Lower lobe of right lung (tissue), 2 donors: ENCODE measurements around the gene KCNE4. TPM values are rescaled to one million over a fixed set of nuclear protein-coding genes. Genes with fewer than 3 reads are reported as not detected.

Experiments used
- ATAC-seq, 2 donors: fragments of 200-7000 bp; cut with Tn5 transposase; one replicate each; pipeline ENCODE4 v1.9.1; 2020 to 2022; ENCODE audit warnings: mild to moderate bottlenecking in 2 of 2, moderate library complexity in 2 of 2
- DNase-seq: peaks from one replicate; pipeline ENCODE4 v3.0.0-alpha.2; 2020
- H3K27ac ChIP-seq: fragments of 200-600 bp; one replicate; pipeline ENCODE4 v1.8.0; 2022
- H3K27me3 ChIP-seq: fragments of 200-600 bp; one replicate; pipeline ENCODE4 v1.8.0; 2022; ENCODE audit warnings: low read depth
- H3K36me3 ChIP-seq: fragments of 200-600 bp; one replicate; pipeline ENCODE4 v1.8.0; 2022; ENCODE audit warnings: mild to moderate bottlenecking
- H3K4me1 ChIP-seq: fragments of 200-600 bp; one replicate; pipeline ENCODE4 v1.8.0; 2022
- H3K4me3 ChIP-seq: fragments of 200-600 bp; one replicate; pipeline ENCODE4 v1.8.0; 2022; ENCODE audit warnings: mild to moderate bottlenecking
- H3K9me3 ChIP-seq: fragments of 200-600 bp; one replicate; pipeline ENCODE4 v1.8.0; 2022
- intact Hi-C: fragments of 100-400 bp; cut with DNase I; formaldehyde crosslinking; loops from one replicate; pipeline ENCODE4 v1.11.0; 2022
- total RNA-seq: library from RNA; stranded (reverse); fragmentation: NEBNext Ultra II Directional; extraction: Animal tissue kit (Norgen Biotek cat#: 25700); gene quantifications from one replicate; pipeline ENCODE4 v1.2.1, GENCODE V29; 2021
- TF ChIP-seq, protein P1 (sequence below): fragments of 200-600 bp; IDR thresholded peaks from one replicate; pipeline ENCODE4 v1.8.0; 2022; ENCODE audit warnings: antibody characterized with exemption, mild to moderate bottlenecking
- donor health status: DM: no; HTN: yes; CAD: no; lungs with severe emphysema.

The KCNE4 gene
- total RNA-seq, 1 donor from 2014 or later: 1.2 TPM

GRCh38 chr2:223095207-223095606, 43.2 kb downstream of the KCNE4 start:
- Histone ChIP-seq H3K4me3 (no peak overlapping the region), H3K36me3 (no peaks in the 10 kb centered on the region), H3K27me3 (no peaks in the 10 kb centered on the region), H3K27ac (no peak overlapping the region), H3K4me1 (peaks cover 6% of the 10 kb centered on the region), H3K9me3 (no peaks in the 10 kb centered on the region)
- intact Hi-C loops: no loop called here
- TF ChIP-seq, protein P1, sequence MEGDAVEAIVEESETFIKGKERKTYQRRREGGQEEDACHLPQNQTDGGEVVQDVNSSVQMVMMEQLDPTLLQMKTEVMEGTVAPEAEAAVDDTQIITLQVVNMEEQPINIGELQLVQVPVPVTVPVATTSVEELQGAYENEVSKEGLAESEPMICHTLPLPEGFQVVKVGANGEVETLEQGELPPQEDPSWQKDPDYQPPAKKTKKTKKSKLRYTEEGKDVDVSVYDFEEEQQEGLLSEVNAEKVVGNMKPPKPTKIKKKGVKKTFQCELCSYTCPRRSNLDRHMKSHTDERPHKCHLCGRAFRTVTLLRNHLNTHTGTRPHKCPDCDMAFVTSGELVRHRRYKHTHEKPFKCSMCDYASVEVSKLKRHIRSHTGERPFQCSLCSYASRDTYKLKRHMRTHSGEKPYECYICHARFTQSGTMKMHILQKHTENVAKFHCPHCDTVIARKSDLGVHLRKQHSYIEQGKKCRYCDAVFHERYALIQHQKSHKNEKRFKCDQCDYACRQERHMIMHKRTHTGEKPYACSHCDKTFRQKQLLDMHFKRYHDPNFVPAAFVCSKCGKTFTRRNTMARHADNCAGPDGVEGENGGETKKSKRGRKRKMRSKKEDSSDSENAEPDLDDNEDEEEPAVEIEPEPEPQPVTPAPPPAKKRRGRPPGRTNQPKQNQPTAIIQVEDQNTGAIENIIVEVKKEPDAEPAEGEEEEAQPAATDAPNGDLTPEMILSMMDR: no peak
- DNase-seq (no peak), ATAC-seq (no peak)

GRCh38 chr2:223096235-223096970, 44.4 kb downstream of the KCNE4 start:
- Histone ChIP-seq H3K36me3 (no peaks in the 10 kb centered on the region), H3K4me1 (peaks cover 8% of the 10 kb centered on the region), H3K4me3 (no peak overlapping the region), H3K9me3 (no peaks in the 10 kb centered on the region), H3K27me3 (no peaks in the 10 kb centered on the region), H3K27ac (no peak overlapping the region)
- intact Hi-C loops: no loop called here
- TF ChIP-seq, protein P1: no peak
- DNase-seq (no peak), ATAC-seq (no peak)

- ATAC-seq: no peak
- DNase-seq: no peak
- Histone ChIP-seq H3K4me1 (peaks cover 8% of the 10 kb centered on the region), H3K4me3 (no peak overlapping the region), H3K9me3 (no peaks in the 10 kb centered on the region), H3K27me3 (no peaks in the 10 kb centered on the region), H3K27ac (no peak overlapping the region), H3K36me3 (no peaks in the 10 kb centered on the region)
- TF ChIP-seq, protein P1: no peak
- intact Hi-C loops: no loop called here
Measured at GRCh38 chr2:223097888-223098383, 45.9 kb downstream of the KCNE4 start.

DNA sequence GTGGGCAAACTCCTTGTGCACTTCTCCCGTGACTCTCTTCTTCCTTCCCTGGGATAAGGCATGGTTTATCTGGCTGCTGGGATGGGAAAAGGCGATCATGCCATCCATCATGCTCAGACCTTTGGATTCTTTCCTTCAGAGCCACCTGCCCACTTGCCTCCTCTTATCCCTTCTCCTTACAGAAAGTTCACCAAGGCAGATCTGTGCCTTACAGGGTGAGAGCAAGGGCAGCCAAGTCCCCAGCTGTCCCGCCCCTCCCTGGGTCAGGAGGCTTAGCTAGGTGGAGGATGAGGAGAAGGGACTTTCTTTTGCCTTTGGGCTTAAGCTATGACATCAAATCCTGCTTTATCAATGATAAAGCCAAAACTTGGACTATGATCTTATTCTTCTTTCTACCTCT, 47.6 kb downstream of the KCNE4 start:
- H3K27ac ChIP-seq: no peak overlapping the region

DNA sequence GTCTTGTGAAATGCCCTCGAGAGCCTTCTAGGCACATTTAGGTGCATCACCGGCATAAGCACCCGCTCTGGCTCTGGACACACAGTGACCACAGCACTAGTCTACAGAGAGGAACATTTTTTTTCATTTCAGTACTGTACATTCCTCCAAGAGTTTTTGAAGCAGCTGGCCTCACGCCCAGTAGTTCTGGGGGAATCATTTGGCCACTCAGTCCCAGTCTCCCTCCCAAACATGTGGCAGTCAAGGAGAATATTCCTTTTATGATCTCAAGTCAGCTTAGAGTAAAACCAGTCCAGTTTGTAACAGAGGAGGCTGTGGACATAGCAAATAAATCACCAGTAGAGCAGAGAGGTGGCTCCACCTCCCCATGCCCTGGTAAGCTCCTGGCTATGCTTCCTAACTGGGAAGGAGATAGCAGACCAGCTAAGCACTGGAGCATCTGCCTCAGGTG, 48.1 kb downstream of the KCNE4 start:
- no peak overlapping the region for H3K4me3 ChIP-seq
- DNase-seq: peak; percentile 47
- intact Hi-C loops: no loop called here

More for the DNA sequence above, 47.6 kb downstream of the KCNE4 start:
- no peak for DNase-seq
- no peaks in the 10 kb centered on the region for H3K27me3 ChIP-seq
- no peak for ATAC-seq
- H3K36me3 ChIP-seq: no peaks in the 10 kb centered on the region
- H3K9me3 ChIP-seq: no peaks in the 10 kb centered on the region
- intact Hi-C loops: no loop called here
- peaks cover 8% of the 10 kb centered on the region for H3K4me1 ChIP-seq
- H3K4me3 ChIP-seq: no peak overlapping the region
- TF ChIP-seq, protein P1: no peak

More for the DNA sequence above, 48.1 kb downstream of the KCNE4 start:
- H3K27ac ChIP-seq: no peak overlapping the region
- TF ChIP-seq, protein P1: no peak
- H3K4me1 ChIP-seq: peaks cover 8% of the 10 kb centered on the region
- no peaks in the 10 kb centered on the region for H3K36me3 ChIP-seq
- H3K9me3 ChIP-seq: no peaks in the 10 kb centered on the region
- H3K27me3 ChIP-seq: no peaks in the 10 kb centered on the region
- ATAC-seq: peak; percentile 26 to 54
